IPS-20b (cell line): ENCODE measurements around the gene ZNF367.

Experiments
- H3K27ac ChIP-seq: one replicate; pipeline ENCODE4 v1.5.1; 2013; ENCODE audit warnings: low read length
- H3K27me3 ChIP-seq: 2 replicates; pipeline ENCODE4 v1.6.1; 2013; ENCODE audit warnings: mild to moderate bottlenecking, low read length, inconsistent platforms; ENCODE audit not compliant: insufficient read depth
- H3K36me3 ChIP-seq: 2 replicates; pipeline ENCODE4 v1.6.1; 2013; ENCODE audit warnings: low read depth, mild to moderate bottlenecking, inconsistent platforms, low read length, moderate library complexity; ENCODE audit not compliant: insufficient read depth
- H3K4me1 ChIP-seq: 2 replicates; pipeline ENCODE4 v1.6.1; 2013; ENCODE audit warnings: mild to moderate bottlenecking, control low read depth, inconsistent platforms, low read length, moderate library complexity; ENCODE audit not compliant: insufficient read depth
- H3K4me3 ChIP-seq: 2 replicates; pipeline ENCODE4 v1.5.1; 2013; ENCODE audit warnings: mild to moderate bottlenecking, low read length, inconsistent platforms
- H3K9ac ChIP-seq: 2 replicates; pipeline ENCODE4 v1.6.1; 2013; ENCODE audit warnings: low read depth, mild to moderate bottlenecking, inconsistent platforms, low read length, moderate library complexity
- H3K9me3 ChIP-seq: 2 replicates; pipeline ENCODE4 v1.6.1; 2013; ENCODE audit warnings: mild to moderate bottlenecking, low read depth, low read length, inconsistent platforms; ENCODE audit not compliant: insufficient read depth

ZNF367 gene

DNA sequence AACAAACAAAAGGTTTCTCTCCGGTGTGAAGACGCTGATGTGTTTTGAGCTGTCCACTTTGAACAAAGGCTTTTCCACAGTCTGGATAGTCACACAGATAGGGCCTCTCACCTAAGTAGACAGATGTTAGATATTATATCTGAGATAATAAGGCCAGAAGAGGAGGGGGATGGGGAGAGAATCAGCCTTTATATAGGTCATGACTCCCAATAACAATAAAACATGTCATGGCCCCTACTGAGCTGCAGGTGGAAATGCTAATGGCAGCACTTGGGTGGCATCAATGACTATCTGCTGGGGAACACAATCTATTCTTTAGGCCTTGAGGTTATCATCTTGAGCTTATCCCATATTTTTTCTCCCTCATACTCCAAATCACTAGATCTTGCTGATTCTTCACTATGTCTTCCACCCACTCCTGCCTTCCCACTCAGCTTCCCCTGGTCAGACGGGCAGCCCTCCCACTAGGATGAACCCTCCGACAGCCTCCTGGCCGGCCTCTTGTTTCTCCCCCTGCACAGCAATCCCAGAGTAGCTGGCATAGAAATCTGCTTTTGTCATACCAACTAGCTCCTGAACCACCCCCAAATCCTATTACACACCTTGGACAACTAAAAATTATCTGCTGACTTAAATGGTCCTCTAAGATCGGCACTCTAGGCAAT lies 23.2 kb downstream of the ZNF367 start:
- H3K4me3 ChIP-seq = peak overlapping the region; percentile 39; the same call in 1 of the 2 replicates

DNA sequence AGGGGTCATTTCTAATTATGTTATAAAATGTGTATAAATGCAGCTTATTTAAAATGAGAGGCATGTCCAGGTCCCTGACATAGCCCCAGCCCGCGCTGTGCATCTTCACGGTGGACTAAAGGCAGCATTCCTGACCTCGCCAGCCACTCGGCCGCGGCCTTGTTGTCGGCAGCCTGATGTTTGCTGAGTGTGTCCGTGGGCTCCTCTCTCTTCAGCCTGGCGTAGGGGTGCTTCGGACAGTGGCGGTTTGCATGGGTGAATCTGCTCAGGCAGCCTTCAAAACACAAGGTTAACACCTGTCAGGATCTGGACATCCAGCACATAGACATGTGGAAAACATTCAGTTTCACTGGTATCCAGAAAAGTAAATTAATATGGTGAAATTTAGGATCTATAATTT lies 25.9 kb downstream of the ZNF367 start:
- no peak overlapping the region for H3K27ac ChIP-seq
- H3K4me1 ChIP-seq = peaks cover 19% of the 10 kb centered on the region
- H3K36me3 ChIP-seq = peaks cover 65% of the 10 kb centered on the region
- no peak overlapping the region for H3K9ac ChIP-seq
- H3K27me3 ChIP-seq = no peaks in the 10 kb centered on the region
- H3K9me3 ChIP-seq = no peaks in the 10 kb centered on the region
- H3K4me3 ChIP-seq = no peak overlapping the region

More for the DNA sequence above, 23.2 kb downstream of the ZNF367 start:
- Histone ChIP-seq H3K9me3 (no peaks in the 10 kb centered on the region), H3K36me3 (peaks cover 45% of the 10 kb centered on the region), H3K27ac (peak overlapping the region; percentile 48), H3K9ac (no peak overlapping the region; the same call in 1 of the 2 replicates), H3K27me3 (no peaks in the 10 kb centered on the region), H3K4me1 (peaks cover 26% of the 10 kb centered on the region)

DNA sequence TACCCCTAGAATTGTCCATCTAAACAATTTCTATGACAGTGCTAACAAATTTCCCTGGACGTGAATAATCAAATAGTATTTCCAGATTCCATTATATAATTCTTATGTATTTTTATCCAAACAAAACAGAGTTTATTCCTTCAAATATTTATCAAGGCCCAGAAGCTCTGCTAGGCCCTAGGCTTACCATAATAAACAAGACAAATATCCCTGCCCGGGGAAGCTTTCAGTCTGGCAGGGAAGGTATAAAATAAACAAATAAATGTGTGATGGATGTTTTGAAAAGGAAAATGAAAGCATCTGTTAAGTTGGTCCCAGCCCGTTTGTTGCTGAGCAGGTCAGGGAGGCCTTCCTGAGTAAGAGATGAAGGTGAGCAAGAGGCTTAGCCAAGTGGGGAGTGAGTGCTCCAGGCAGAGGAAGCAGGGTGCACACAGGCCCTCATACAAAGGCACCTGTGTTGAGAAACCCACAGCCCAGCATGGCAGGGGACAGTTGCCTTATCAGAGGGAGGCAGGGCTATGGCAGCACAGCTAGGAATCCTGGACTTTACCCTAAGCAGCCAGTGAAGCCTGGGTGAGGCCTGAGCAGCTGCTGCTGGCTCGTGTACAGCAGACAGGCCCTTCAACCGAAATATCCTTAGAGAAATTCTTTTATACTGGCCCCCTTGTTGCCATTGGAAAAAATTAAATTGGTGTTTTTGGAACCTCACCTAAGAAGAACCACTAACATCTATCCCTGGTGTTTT lies 27.0 kb downstream of the ZNF367 start:
- Histone ChIP-seq H3K27ac (no peak overlapping the region), H3K4me1 (peaks cover 19% of the 10 kb centered on the region), H3K36me3 (peaks cover 76% of the 10 kb centered on the region), H3K9me3 (no peaks in the 10 kb centered on the region), H3K4me3 (no peak overlapping the region), H3K27me3 (no peaks in the 10 kb centered on the region), H3K9ac (no peak overlapping the region)

DNA sequence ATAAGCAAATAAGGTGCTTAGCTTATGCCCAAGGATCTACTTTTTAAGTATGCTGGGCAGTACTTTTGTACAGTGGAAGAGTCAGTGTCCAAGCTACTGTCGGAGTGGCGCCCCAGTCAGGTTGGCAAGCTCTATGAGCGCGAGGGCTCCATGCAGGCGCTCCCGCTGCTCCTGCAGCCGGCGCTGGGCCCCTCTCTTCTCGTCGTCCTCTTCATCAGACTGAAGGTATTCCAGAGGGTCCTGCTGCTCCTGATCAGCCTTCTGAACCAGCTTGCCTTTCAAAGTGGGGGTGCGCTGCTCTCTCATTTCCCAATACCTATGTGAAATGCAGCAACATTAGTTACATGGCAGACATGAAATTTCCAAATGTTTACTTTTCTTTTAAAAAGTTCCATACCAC lies 30.0 kb downstream of the ZNF367 start:
- Histone ChIP-seq H3K4me1 (no peaks in the 10 kb centered on the region), H3K4me3 (no peak overlapping the region), H3K9ac (no peak overlapping the region), H3K9me3 (no peaks in the 10 kb centered on the region), H3K27me3 (no peaks in the 10 kb centered on the region; the same call in 1 of the 2 replicates), H3K27ac (no peak overlapping the region), H3K36me3 (peaks cover 78% of the 10 kb centered on the region)

DNA sequence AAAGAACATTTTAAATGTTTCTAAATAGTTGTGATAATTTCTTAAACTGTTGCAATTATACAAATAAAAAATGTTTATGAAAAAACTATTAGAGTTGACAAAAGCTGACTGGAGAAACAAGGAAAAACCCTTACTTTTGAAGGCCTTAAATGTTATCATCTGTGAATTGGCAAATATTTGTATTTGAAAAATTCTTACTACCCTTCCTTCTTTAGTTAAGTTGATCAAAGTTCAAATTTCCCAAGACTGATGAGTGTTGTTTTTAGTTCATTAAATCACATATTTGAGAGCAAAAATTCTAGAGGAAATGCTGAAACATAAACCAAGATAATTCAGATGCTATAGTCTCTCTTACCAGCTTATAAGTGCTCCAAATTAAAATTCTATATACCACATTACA lies 32.0 kb downstream of the ZNF367 start:
- peaks cover 4% of the 10 kb centered on the region; the same call in 1 of the 2 replicates for H3K4me1 ChIP-seq
- H3K27ac ChIP-seq = no peak overlapping the region
- peaks cover 6% of the 10 kb centered on the region; the same call in 1 of the 2 replicates for H3K27me3 ChIP-seq
- no peaks in the 10 kb centered on the region for H3K9me3 ChIP-seq
- peaks cover 58% of the 10 kb centered on the region for H3K36me3 ChIP-seq
- no peak overlapping the region for H3K4me3 ChIP-seq
- H3K9ac ChIP-seq = no peak overlapping the region

DNA sequence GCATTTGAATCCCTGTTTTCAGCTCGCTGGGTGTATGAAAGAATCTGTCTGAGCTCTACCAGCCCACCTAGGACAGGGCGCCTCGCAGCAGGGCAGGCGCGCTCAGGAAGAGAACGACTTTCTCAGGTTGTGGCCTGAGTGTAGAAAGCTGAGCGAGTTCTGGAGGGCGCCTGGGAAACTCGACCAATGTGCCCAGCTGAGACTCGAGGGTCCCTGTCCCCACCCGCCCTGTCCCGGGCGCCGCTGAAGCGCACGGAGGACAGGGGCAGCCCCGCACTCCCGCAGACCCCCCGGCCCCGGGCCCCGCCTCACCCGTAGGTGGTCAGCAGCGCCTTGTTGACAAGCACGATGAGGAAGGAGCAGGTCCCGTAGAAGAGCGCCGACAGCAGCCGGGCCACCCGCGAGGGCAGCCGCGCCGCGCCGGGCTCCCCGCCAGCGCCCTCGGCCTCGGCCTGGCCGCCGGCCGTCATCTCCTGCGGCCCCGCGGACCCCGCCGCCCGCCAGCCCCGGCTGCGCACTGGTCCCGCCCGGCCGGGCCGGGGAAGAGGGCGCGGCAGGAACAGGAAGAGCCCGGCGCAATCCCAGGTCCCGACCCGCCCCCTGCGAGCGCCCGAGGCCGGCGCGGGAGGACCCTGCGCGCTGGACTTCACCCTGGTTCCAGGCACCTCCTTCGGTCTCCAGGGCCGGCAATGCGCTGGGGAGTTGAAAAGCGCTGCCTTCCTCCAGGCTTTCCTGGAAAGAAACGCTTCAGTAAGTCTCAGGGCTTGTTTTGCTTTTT lies 34.8 kb downstream of the ZNF367 start, which contains the start of gene SLC35D2:
TSS of gene SLC35D2 (minus strand) at position 547 of the 778 bp plus-strand sequence. CDS start at position 470, 77 bp downstream.
- Histone ChIP-seq H3K4me3 (peak within 1 kb of the TSS; percentile 77), H3K9ac (peak within 1 kb of the TSS; percentile 74), H3K36me3 (peaks cover 34% of the 10 kb centered on the region), H3K4me1 (peaks cover 4% of the 10 kb centered on the region; the same call in 1 of the 2 replicates), H3K9me3 (no peaks in the 10 kb centered on the region), H3K27ac (no peak within 1 kb of the TSS), H3K27me3 (peaks cover 6% of the 10 kb centered on the region; the same call in 1 of the 2 replicates)

DNA sequence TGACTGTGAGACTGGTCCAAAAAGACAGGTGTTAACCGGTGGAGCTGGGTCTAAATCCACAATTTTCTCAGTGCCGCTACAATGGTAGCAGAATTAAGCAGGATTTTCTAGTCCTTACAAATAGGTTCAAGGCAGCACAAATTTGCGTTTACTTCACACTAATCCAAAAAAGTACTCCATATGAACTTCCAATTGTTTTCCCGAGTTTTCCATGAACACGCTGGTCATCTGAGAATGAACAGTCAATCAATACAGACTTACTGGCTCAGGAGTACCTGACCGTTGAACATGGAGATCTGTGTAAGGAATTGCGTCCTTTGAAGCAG lies 35.4 kb downstream of the ZNF367 start:
- Histone ChIP-seq H3K27me3 (peaks cover 6% of the 10 kb centered on the region; the same call in 1 of the 2 replicates), H3K27ac (no peak overlapping the region), H3K4me3 (peak overlapping the region; percentile 77), H3K9ac (peak overlapping the region; percentile 74), H3K4me1 (peaks cover 4% of the 10 kb centered on the region), H3K36me3 (peaks cover 29% of the 10 kb centered on the region), H3K9me3 (no peaks in the 10 kb centered on the region)

DNA sequence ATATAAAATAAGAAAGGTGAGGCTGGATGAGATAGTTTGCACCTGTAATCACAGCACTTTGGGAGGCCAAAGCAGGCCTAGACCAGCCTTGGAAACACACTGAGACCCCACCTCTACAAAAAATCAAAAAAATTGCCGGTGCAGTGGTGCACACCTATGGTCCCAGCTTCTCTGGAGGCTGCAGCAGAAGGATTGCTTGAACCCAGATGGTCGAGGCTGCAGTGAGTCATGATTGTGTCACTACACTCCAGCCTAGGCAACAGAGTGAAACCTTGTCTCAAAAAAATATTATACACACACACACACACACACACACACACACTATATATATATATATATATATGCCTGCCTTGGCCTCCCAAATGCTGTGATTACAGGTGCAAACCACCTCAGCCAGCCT lies 36.0 kb downstream of the ZNF367 start:
- Histone ChIP-seq H3K27me3 (peaks cover 6% of the 10 kb centered on the region; the same call in 1 of the 2 replicates), H3K9me3 (no peaks in the 10 kb centered on the region), H3K4me3 (no peak overlapping the region), H3K4me1 (peaks cover 10% of the 10 kb centered on the region), H3K36me3 (peaks cover 23% of the 10 kb centered on the region), H3K9ac (no peak overlapping the region), H3K27ac (no peak overlapping the region)

DNA sequence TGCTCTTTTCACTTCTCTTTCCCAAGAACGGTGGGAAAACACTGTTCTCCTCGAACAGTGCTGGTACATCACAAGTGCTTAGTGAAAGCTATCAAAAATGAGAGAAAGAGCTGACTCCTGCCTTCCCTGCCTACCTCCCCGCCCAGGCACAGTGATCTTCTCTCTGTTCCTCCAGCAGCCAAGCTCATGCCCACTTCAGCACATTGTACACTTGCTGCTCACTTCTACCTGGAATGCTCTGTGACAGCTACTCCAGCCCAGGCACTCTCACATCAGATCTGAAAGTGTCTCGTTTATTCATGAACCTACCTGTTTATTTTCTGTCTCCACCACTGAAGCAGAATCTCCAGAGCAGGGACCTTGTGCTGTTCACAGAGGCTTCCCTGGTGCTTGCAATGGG lies 36.5 kb downstream of the ZNF367 start:
- H3K9ac ChIP-seq = no peak overlapping the region
- peaks cover 12% of the 10 kb centered on the region for H3K4me1 ChIP-seq

DNA sequence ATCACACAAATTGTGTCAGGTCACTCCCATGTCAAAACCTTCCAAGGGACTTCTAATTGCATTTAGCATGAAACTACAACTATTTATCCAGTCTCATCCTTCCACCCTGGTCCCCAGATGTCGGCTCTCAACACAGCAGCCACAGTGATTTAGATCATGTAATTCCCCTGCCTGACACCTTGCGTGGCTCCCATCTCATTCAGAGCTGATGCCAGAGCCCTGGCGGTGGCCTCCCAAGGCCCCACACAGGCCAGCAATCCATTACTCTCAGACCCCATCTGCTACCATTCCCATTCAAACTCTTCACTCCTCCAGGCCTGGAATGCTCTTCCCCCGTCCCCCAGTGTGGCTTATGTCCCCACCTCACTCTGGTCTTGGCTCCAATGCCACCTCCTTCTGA lies 37.0 kb downstream of the ZNF367 start:
- H3K27ac ChIP-seq = no peak overlapping the region
- peaks cover 12% of the 10 kb centered on the region; the same call in 1 of the 2 replicates for H3K36me3 ChIP-seq
- H3K27me3 ChIP-seq = peaks cover 6% of the 10 kb centered on the region; the same call in 1 of the 2 replicates
- peaks cover 12% of the 10 kb centered on the region for H3K4me1 ChIP-seq
- H3K9me3 ChIP-seq = no peaks in the 10 kb centered on the region
- H3K4me3 ChIP-seq = no peak overlapping the region
- no peak overlapping the region for H3K9ac ChIP-seq

More for the DNA sequence above, 36.5 kb downstream of the ZNF367 start:
- H3K36me3 ChIP-seq = peaks cover 18% of the 10 kb centered on the region; the same call in 1 of the 2 replicates
- H3K4me3 ChIP-seq = no peak overlapping the region
- H3K27ac ChIP-seq = no peak overlapping the region
- H3K9me3 ChIP-seq = no peaks in the 10 kb centered on the region
- peaks cover 6% of the 10 kb centered on the region; the same call in 1 of the 2 replicates for H3K27me3 ChIP-seq

DNA sequence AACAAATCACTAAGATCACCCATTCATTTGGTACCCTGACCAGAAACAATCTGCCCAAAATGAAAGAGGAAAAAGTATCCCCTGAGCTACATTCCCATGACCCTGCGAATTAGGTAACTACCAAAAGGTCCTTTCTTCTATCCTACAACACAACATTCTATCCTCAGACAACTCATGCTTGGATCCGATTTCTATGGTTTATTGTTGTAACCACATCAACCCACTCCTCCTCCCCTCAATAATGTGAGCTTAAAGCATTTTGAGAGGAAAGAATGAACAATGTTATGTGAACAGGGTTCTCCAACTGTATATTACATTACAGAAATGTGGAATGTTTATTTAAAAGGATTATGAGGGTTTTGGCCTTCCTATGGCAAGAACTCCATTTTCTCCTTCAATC lies 38.7 kb downstream of the ZNF367 start:
- no peaks in the 10 kb centered on the region for H3K36me3 ChIP-seq

More for the DNA sequence above, 38.7 kb downstream of the ZNF367 start:
- H3K27me3 ChIP-seq = peaks cover 6% of the 10 kb centered on the region; the same call in 1 of the 2 replicates
- H3K9me3 ChIP-seq = no peaks in the 10 kb centered on the region
- no peak overlapping the region for H3K9ac ChIP-seq
- no peak overlapping the region for H3K27ac ChIP-seq
- no peak overlapping the region for H3K4me3 ChIP-seq
- H3K4me1 ChIP-seq = peaks cover 12% of the 10 kb centered on the region
